Colonic mucosa (tissue), 4 donors: ENCODE data around the gene IMPDH2. TPM values are rescaled to one million over a fixed set of nuclear protein-coding genes. Genes with fewer than 3 reads are reported as not detected.

ENCODE experiments used
- DNase-seq: peaks from one replicate; pipeline ENCODE4 v3.0.0-alpha.2; 2020
- H3K27ac ChIP-seq: fragments of 200-600 bp; one replicate; pipeline ENCODE4 v1.8.0; 2021
- H3K27me3 ChIP-seq: fragments of 200-600 bp; one replicate; pipeline ENCODE4 v1.8.0; 2021
- H3K36me3 ChIP-seq: fragments of 200-600 bp; one replicate; pipeline ENCODE4 v1.8.0; 2021
- H3K4me1 ChIP-seq: fragments of 200-600 bp; one replicate; pipeline ENCODE4 v1.8.0; 2021; ENCODE audit warnings: mild to moderate bottlenecking
- H3K4me3 ChIP-seq: fragments of 200-600 bp; one replicate; pipeline ENCODE4 v1.8.0; 2021
- H3K9ac ChIP-seq, 2 donors: one replicate each; pipeline ENCODE4 v1.7.0; 2013; ENCODE audit warnings: control low read depth in 2 of 2, low read depth in 2 of 2, low read length in 2 of 2
- H3K9me3 ChIP-seq: fragments of 200-600 bp; one replicate; pipeline ENCODE4 v1.8.0; 2021
- intact Hi-C: fragments of 100-400 bp; cut with DNase I; formaldehyde crosslinking; loops from one replicate; pipeline ENCODE4 v1.14.1; 2022
- total RNA-seq, 2 donors: library from RNA; stranded (reverse); fragmentation: NEBNext Ultra II Directional in 1 of 2; extraction: Animal tissue kit (Norgen Biotek cat#: 25700) in 1 of 2; gene quantifications; one replicate each; pipeline ENCODE4 v1.2.1, GENCODE V29; 2021
- TF ChIP-seq, protein P1 (sequence below): fragments of 200-600 bp; IDR thresholded peaks from one replicate; pipeline ENCODE4 v1.8.0; 2022; ENCODE audit warnings: antibody characterized with exemption, mild to moderate bottlenecking
- donor health status: healthy.
- donor health status: DM: no; HTN: no; CAD: no.
- donor health status: DM: no; HTN: no; CAD: no.

The IMPDH2 gene
- total RNA-seq, 2 donors from 2014 or later = 126 to 249 TPM

DNA sequence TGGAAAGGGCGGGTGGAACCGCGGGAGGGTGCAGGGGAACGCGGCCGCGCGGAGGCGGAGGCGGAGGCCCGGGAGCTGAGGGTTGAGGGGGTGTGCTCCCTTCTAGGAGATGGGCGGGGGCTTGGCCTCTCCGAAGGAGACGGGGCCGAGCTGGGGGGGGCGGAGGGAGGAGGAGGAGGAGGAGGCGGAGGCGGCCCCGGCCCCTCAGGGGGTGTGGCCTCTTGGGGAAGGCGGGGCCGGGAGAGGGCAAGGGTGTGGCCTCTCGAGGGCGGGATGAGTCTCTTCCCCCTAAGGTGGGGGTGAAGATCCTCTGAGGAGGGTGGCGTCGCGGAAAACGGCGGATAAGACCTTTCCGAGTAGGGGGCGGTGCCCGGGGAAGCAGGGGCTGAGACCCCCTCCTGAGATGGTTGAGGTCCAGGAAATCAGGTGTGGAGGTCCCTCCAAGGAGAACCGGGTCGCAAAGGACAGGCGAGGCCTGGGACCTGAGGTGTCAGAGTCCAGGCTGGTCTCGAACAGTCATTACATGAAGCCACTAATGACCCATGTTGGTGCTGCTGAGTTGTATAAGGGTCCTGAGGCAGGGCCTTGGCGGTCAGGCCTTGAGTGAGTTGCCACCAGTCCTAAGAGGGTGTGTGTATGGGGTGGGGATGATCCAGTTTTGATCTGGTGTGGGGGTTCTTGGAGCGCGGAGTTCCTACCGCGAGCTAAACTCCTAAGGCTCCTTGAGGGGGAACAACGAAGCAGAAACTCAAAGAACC lies 21.2 kb downstream of the IMPDH2 start:
- intact Hi-C loops = no loop called here

DNA sequence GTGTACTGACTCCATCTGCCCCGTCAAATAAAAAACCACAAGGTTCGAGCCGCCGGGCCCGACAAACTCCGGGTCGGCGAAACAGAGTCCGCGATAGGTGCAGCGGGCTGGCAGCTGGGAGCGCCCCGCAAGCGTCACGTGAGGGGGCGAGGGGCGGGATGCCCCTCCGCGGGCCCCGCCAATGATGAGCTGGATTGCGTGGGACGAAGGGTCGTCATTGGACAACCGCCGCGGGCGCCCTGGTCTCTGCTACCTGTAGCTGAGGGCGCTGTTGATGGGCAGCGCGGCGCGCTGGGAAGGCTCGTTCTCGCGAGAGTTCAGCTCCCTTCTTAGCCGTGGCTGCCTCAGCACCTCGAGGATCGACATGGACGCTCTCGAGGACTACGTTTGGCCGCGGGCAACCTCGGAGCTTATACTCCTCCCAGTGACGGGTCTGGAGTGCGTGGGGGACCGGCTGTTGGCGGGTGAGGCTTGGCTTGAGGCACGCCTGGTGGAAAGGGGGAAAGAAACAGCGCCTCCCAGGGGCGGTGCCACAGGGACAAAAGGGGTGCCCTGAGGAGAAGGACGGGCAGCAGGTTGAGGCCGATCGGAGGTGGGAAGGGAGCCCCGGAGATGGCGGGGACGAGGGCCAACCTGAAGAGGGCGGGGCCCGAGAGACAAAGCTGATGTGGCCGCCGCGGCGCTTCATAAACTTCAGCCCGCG lies 22.0 kb downstream of the IMPDH2 start, which contains the start of gene WDR6:
WDR6 (plus strand) TSS at position 324 of the 703 bp plus-strand sequence; CDS start at position 365, 41 bp downstream.
- Histone ChIP-seq H3K27me3 (no peaks in the 10 kb centered on the region), H3K27ac (peak within 1 kb of the TSS; percentile 99), H3K36me3 (no peaks in the 10 kb centered on the region), H3K9ac (peak within 1 kb of the TSS; percentile 87 to 92), H3K4me3 (peak within 1 kb of the TSS; percentile 78), H3K4me1 (peaks cover 7% of the 10 kb centered on the region), H3K9me3 (no peaks in the 10 kb centered on the region)
- intact Hi-C loops = no loop called here
- peak; percentile 97 for DNase-seq
- TF ChIP-seq, protein P1, sequence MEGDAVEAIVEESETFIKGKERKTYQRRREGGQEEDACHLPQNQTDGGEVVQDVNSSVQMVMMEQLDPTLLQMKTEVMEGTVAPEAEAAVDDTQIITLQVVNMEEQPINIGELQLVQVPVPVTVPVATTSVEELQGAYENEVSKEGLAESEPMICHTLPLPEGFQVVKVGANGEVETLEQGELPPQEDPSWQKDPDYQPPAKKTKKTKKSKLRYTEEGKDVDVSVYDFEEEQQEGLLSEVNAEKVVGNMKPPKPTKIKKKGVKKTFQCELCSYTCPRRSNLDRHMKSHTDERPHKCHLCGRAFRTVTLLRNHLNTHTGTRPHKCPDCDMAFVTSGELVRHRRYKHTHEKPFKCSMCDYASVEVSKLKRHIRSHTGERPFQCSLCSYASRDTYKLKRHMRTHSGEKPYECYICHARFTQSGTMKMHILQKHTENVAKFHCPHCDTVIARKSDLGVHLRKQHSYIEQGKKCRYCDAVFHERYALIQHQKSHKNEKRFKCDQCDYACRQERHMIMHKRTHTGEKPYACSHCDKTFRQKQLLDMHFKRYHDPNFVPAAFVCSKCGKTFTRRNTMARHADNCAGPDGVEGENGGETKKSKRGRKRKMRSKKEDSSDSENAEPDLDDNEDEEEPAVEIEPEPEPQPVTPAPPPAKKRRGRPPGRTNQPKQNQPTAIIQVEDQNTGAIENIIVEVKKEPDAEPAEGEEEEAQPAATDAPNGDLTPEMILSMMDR = peak; percentile 39

More for the DNA sequence above, 21.2 kb downstream of the IMPDH2 start:
- peak; percentile 96 for DNase-seq
- Histone ChIP-seq H3K27ac (peak overlapping the region; percentile 99), H3K9me3 (no peaks in the 10 kb centered on the region), H3K4me1 (peaks cover 7% of the 10 kb centered on the region), H3K27me3 (no peaks in the 10 kb centered on the region), H3K9ac (peak overlapping the region; percentile 87 to 92), H3K4me3 (peak overlapping the region; percentile 78), H3K36me3 (no peaks in the 10 kb centered on the region)
- TF ChIP-seq, protein P1 = no peak

DNA sequence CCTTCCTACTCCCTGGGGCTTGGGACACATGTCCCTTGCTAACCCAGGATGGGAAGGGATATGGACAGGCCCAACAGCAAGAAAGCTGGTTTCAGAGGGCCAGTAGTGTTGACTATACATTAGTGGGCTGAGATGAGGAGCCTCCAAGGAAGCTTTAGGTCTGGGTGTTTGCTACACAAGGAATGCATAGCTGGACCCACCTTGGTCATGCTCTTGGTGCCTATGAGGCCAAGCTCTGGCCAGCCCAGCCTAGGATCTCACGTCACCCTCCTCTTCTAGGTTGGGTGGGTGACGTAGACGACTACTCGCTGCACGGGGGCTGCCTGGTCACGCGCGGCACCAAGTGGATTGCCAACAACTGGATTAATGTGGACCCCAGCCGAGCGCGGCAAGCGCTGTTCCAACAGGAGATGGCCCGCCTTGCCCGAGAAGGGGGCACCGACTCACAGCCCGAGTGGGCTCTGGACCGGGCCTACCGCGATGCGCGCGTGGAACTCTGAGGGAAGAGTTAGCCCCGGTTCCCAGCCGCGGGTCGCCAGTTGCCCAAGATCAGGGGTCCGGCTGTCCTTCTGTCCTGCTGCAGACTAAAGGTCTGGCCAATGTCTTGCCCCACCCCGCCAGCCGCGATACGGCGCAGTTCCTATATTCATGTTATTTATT lies 22.7 kb downstream of the IMPDH2 start:
- Histone ChIP-seq H3K36me3 (no peaks in the 10 kb centered on the region), H3K4me1 (peaks cover 7% of the 10 kb centered on the region), H3K27ac (peak overlapping the region; percentile 99), H3K9ac (peak overlapping the region; percentile 87), H3K9me3 (no peaks in the 10 kb centered on the region), H3K4me3 (peak overlapping the region; percentile 78), H3K27me3 (no peaks in the 10 kb centered on the region)
- TF ChIP-seq, protein P1 = no peak
- intact Hi-C loops = no loop called here
- DNase-seq = peak; percentile 46

DNA sequence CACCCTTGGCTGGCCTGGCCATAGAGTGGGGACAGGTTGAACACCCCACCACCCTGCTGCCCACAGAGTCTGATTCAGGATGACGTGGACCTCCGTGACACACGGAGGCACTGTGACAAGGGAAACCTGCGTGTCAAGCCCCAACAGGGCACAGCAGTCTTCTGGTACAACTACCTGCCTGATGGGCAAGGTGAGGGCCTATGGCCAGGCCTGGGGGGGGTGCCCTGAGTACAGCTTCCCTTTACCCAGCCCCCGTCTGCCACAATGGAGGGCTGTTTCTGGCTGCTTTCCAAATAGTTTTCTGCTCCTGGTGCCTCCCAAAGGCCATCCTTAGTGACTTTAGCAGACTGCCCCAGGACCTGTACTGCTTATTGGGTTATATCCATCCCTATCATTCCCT lies 23.2 kb downstream of the IMPDH2 start:
- Histone ChIP-seq H3K9ac (peak overlapping the region; percentile 24 to 87), H3K27ac (no peak overlapping the region), H3K4me1 (peaks cover 7% of the 10 kb centered on the region), H3K9me3 (no peaks in the 10 kb centered on the region), H3K36me3 (no peaks in the 10 kb centered on the region), H3K4me3 (no peak overlapping the region), H3K27me3 (no peaks in the 10 kb centered on the region)
- intact Hi-C loops = no loop called here
- TF ChIP-seq, protein P1 = no peak
- DNase-seq = no peak

DNA sequence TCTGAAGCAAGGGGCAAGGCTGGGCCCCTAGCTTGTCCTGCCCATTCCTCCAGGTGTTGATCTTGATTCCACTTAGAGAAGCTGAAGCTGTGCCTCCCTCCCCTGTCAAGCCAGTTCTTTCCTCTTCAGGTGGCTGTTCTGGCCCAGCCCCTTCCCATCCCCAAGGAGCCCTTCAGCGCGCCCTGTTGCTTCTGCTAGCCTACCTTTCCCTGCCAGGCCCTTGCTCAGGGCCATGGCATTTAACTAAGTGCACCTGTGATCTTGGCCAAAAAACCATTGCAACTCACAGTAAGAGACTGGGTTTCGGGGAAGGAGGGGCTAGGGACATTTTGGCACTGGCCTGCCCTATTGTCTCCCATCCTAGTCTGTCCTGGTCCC lies 23.9 kb downstream of the IMPDH2 start:
- H3K36me3 ChIP-seq = no peaks in the 10 kb centered on the region
- no peak for DNase-seq
- no peaks in the 10 kb centered on the region for H3K27me3 ChIP-seq
- H3K9me3 ChIP-seq = no peaks in the 10 kb centered on the region
- no peak overlapping the region for H3K4me3 ChIP-seq
- no peak overlapping the region for H3K9ac ChIP-seq
- intact Hi-C loops = no loop called here
- H3K4me1 ChIP-seq = peaks cover 7% of the 10 kb centered on the region
- TF ChIP-seq, protein P1 = no peak
- no peak overlapping the region for H3K27ac ChIP-seq
